Spleen (tissue), 13 donors: ENCODE measurements around the gene SHH. TPM values are rescaled to one million over a fixed set of nuclear protein-coding genes. Genes with fewer than 3 reads are reported as not detected.
A peak's percentile ranks its signal among the peaks of the same experiment; 100 is the strongest.

Experiments
- DNase-seq: peaks from one replicate; pipeline ENCODE4 v3.0.0-alpha.2; 2020
- H3K27ac ChIP-seq, 8 donors: fragments of 200-600 bp; sonication (generic) in 7 of 8; 1 replicate in 4 of 8; 2 replicates in 4 of 8; pipeline versions ENCODE4 v1.5.0 to v1.8.0; 2016 to 2021; ENCODE audit warnings: inconsistent platforms in 4 of 8, mild to moderate bottlenecking in 4 of 8, moderate library complexity in 1 of 8
- H3K27me3 ChIP-seq, 7 donors: fragments of 200-600 bp; sonication (generic) in 6 of 7; replicated peaks in 1 of 7; 1 replicate in 4 of 7; 2 replicates in 3 of 7; pipeline versions ENCODE4 v1.5.0 to v1.8.0; 2016 to 2021; ENCODE audit warnings: inconsistent platforms in 3 of 7, mild to moderate bottlenecking in 1 of 7
- H3K36me3 ChIP-seq, 6 donors: fragments of 200-600 bp; sonication (generic) in 5 of 6; 1 replicate in 4 of 6; 2 replicates in 2 of 6; pipeline versions ENCODE4 v1.5.0 to v1.8.0; 2016 to 2021; ENCODE audit warnings: inconsistent platforms in 2 of 6
- H3K4me1 ChIP-seq, 6 donors: fragments of 200-600 bp; sonication (generic) in 5 of 6; 1 replicate in 3 of 6; 2 replicates in 3 of 6; pipeline versions ENCODE4 v1.5.0 to v1.8.0; 2016 to 2021; ENCODE audit warnings: inconsistent platforms in 3 of 6
- H3K4me3 ChIP-seq, 8 donors: fragments of 200-600 bp; sonication (generic) in 7 of 8; 1 replicate in 4 of 8; 2 replicates in 4 of 8; pipeline versions ENCODE4 v1.5.0 to v1.8.0; 2016 to 2021; ENCODE audit warnings: inconsistent platforms in 4 of 8, mild to moderate bottlenecking in 4 of 8, moderate library complexity in 2 of 8
- H3K9me3 ChIP-seq, 8 donors: fragments of 200-600 bp; sonication (generic) in 7 of 8; 1 replicate in 4 of 8; 2 replicates in 4 of 8; pipeline versions ENCODE4 v1.5.0 to v1.8.0; 2016 to 2021; ENCODE audit warnings: inconsistent platforms in 4 of 8
- CTCF ChIP-seq, 11 experiments: fragments of 200-600 bp in 7 of 11; fragments of 450-650 bp in 4 of 11; sonication (generic) in 4 of 11; IDR thresholded peaks in 8 of 11; conservative IDR thresholded peaks in 3 of 11; 1 replicate in 7 of 11; 2 replicates in 4 of 11; pipeline versions ENCODE4 v1.4.0 to v1.8.0; 2016 to 2021; ENCODE audit warnings: antibody characterized with exemption in 11 of 11, inconsistent platforms in 4 of 11, mild to moderate bottlenecking in 1 of 11
- POLR2A ChIP-seq, 3 donors: fragments of 450-650 bp; IDR thresholded peaks; one replicate each; pipeline ENCODE4 v1.5.1; 2017; ENCODE audit warnings: antibody characterized with exemption in 3 of 3, mild to moderate bottlenecking in 1 of 3
- POLR2AphosphoS5 ChIP-seq, 3 donors: sonication (generic); formaldehyde crosslinking; IDR thresholded peaks; one replicate each; pipeline ENCODE4 v1.5.1; 2017; ENCODE audit warnings: antibody characterized with exemption in 3 of 3
- WGBS, 5 donors: extraction: QIAGEN DNeasy Blood & Tissue Kit in 3 of 5; methylation state at CpG; one replicate each; pipeline versions ENCODE4 v1.1.5 to v1.1.7; 2013 to 2018; 5-methylcytosine and 5-hydroxymethylcytosine counted together
- intact Hi-C: fragments of 100-400 bp; cut with DNase I; formaldehyde crosslinking; loops from one replicate; pipeline ENCODE4 v1.15.0; 2023; ENCODE audit warnings: low total_unique reads
- long read RNA-seq, 2 donors: transcript quantifications; one replicate each; lab custom pipeline, GENCODE V29; 2026
- polyA plus RNA-seq, 3 donors: library from polyadenylated mRNA; stranded (reverse); fragments of 200-250 nt; gene quantifications; one replicate each; pipeline ENCODE4 v1.2.1, GENCODE V29; 2013
- total RNA-seq, 7 donors: library from RNA; depleted of rRNA in 3 of 7; stranded (reverse); fragments of >200 nt in 3 of 7; fragmentation: NEBNext Ultra II Directional in 4 of 7; extraction: Animal tissue kit (Norgen Biotek cat#: 25700) in 4 of 7; gene quantifications; one replicate each; pipeline versions ENCODE4 v1.1.0 to v1.2.1, GENCODE V29; 2016 to 2021
- donor health status: healthy with polysubstance abuse.
- donor health status: DM: no; HTN: no; CAD: no; lungs with moderate emphysema.
- donor health status: DM: no; HTN: no; CAD: no.
- donor health status: Bipolar disorder and iron deficiency.
- donor health status: healthy.
- donor health status: DM: no; HTN: no; CAD: no.
- donor health status: DM: yes; HTN: yes; CAD: no.

The SHH gene
- not detected for total RNA-seq
- not detected for polyA plus RNA-seq
- long read RNA-seq, donor 1 = 0 reads
- long read RNA-seq, donor 2 = 0 reads

DNA sequence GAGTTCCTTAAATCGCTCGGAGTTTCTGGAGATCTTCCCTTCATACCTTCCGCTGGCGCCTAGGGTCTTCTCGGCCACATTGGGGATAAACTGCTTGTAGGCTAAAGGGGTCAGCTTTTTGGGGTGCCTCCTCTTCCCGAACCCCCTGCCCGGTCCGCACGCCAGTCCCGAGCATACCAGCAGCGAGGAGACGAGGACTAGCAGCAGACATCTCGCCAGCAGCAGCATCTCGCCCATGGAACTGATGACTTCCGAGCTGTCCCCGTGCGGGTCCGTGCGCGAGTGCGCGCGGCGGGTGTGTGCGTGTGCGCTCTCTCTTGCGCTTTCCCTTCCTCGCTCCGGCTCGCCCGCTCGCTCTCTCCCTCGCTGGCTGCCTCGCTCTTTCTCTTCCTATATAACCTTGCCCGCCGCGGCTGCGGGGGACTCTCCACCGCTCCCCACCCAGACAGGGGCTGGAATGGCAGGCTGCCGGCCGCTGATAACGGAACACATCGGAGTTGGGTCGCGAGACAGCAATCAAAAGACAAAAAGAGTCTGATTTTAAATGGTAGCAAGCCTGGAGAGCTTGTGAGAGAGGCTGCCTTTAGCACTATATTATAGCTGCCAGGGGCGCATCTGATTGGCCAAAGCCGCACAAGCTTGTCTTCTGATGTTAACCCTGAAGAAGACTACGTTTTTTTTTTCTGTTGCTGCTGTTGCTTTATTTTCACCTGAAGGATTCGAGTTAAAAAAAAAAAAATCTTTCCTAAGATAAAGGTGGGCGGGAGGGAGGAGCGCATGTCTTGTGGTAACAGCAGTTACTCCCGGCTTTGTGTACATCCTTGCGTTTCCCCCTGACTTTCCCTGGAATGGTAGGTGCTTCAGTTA is at the start of gene SHH:
Gene SHH, minus strand, starts transcription at position 569 of the 867 bp plus-strand sequence. Its CDS starts 341 bp downstream, at position 228.
- 2 to 4% (median 3%) methylated on average over 48 to 53 of the region's 53 CpGs for WGBS, 5 donors
- Histone ChIP-seq H3K4me1 (peaks cover 12 to 63% (median 41%) of the 10 kb centered on the region in 6 donors), H3K27ac (no peak within 1 kb of the TSS), H3K36me3 (no peaks in the 10 kb centered on the region), H3K4me3 (peak within 1 kb of the TSS in 1 of 8 donors; percentile 40), H3K9me3 (peaks cover 0 to under 1% (median 0%) of the 10 kb centered on the region in 8 donors), H3K27me3 (peaks cover 5 to 97% (median 86%) of the 10 kb centered on the region in 7 donors)
- DNase-seq = no peak
- TF ChIP-seq CTCF (IDR thresholded peaks at IDR 0.05 in 8 of 11, conservative IDR thresholded peaks at IDR 0.05 in 3 of 11) (no peak), POLR2A (IDR thresholded peaks at IDR 0.05) (no peak), POLR2AphosphoS5 (IDR thresholded peaks at IDR 0.05) (no peak)
- intact Hi-C loops = loop anchor here (10.0 kb wide), 1 partner anchor 663 kb away; no protein-coding TSS in a partner anchor

GRCh38 chr7:155861480-155861868 is 49.2 kb upstream of the SHH start:
- Histone ChIP-seq H3K9me3 (no peaks in the 10 kb centered on the region), H3K4me1 (peaks cover 0 to 15% (median 8%) of the 10 kb centered on the region in 6 donors), H3K4me3 (no peak overlapping the region), H3K36me3 (no peaks in the 10 kb centered on the region), H3K27me3 (peaks cover 0 to 35% (median 4%) of the 10 kb centered on the region in 7 donors), H3K27ac (no peak overlapping the region)
- WGBS, 5 donors = 56 to 67% (median 59%) methylated on average over 11 of the region's 11 CpGs
- DNase-seq = no peak
- TF ChIP-seq POLR2A (IDR thresholded peaks at IDR 0.05) = no peak
- no peak for TF ChIP-seq POLR2AphosphoS5 (IDR thresholded peaks at IDR 0.05)
- TF ChIP-seq CTCF (IDR thresholded peaks at IDR 0.05 in 8 of 11, conservative IDR thresholded peaks at IDR 0.05 in 3 of 11) = no peak
- intact Hi-C loops = no loop called here

GRCh38 chr7:155860840-155861479 is 48.7 kb upstream of the SHH start:
- DNase-seq = peak; percentile 54
- 39 to 54% (median 47%) methylated on average over 7 to 11 of the region's 11 CpGs for WGBS, 5 donors
- no peaks in the 10 kb centered on the region for H3K9me3 ChIP-seq
- no peak overlapping the region for H3K27ac ChIP-seq
- no peak for TF ChIP-seq POLR2AphosphoS5 (IDR thresholded peaks at IDR 0.05)
- TF ChIP-seq POLR2A (IDR thresholded peaks at IDR 0.05) = no peak
- TF ChIP-seq CTCF (IDR thresholded peaks at IDR 0.05 in 8 of 11, conservative IDR thresholded peaks at IDR 0.05 in 3 of 11) = no peak
- no peaks in the 10 kb centered on the region for H3K36me3 ChIP-seq
- peaks cover 0 to 15% (median 8%) of the 10 kb centered on the region in 6 donors for H3K4me1 ChIP-seq
- H3K27me3 ChIP-seq = peaks cover 0 to 34% (median 0%) of the 10 kb centered on the region in 7 donors
- no peak overlapping the region for H3K4me3 ChIP-seq
- intact Hi-C loops = no loop called here

DNA sequence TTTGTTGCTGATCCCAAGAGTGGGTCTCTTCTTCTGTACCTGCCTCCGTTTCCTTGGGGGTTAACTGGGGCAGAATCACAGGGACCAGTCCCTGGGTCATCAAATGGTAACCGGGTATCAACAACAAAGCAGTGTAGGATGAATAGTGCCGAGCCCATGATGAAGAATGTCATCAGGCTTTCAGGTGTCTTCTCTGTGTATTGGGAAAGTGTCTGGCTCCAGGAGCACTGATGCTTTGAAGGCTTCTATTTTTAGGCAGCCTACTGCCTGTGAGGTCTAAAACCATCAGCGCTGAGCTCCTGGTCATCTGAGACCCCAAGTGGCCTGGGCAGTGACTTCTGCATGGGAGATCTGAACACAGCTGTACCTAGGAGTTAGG is 48.2 kb upstream of the SHH start:
- 63 to 80% (median 69%) methylated on average over 4 of the region's 4 CpGs for WGBS, 5 donors
- peaks cover 0 to 15% (median 8%) of the 10 kb centered on the region in 6 donors for H3K4me1 ChIP-seq
- DNase-seq = peak; percentile 11
- H3K27ac ChIP-seq = no peak overlapping the region
- peaks cover 0 to 4% (median under 1%) of the 10 kb centered on the region in 8 donors for H3K9me3 ChIP-seq
- H3K36me3 ChIP-seq = no peaks in the 10 kb centered on the region
- no peak overlapping the region for H3K4me3 ChIP-seq
- H3K27me3 ChIP-seq = peaks cover 0 to 29% (median 0%) of the 10 kb centered on the region in 7 donors
- intact Hi-C loops = no loop called here
- no peak for TF ChIP-seq POLR2A (IDR thresholded peaks at IDR 0.05)
- TF ChIP-seq POLR2AphosphoS5 (IDR thresholded peaks at IDR 0.05) = no peak
- no peak for TF ChIP-seq CTCF (IDR thresholded peaks at IDR 0.05 in 8 of 11, conservative IDR thresholded peaks at IDR 0.05 in 3 of 11)
